Testis (tissue), 2 donors: ENCODE measurements around the gene PODXL2.

Experiments used
- CTCF ChIP-seq, 3 experiments: fragments of 450-650 bp in 2 of 3; fragments of 200-600 bp in 1 of 3; sonication (generic) in 1 of 3; IDR thresholded peaks; one replicate each; pipeline ENCODE4 v1.5.1; 2016 to 2019; ENCODE audit warnings: antibody characterized with exemption in 3 of 3, mild to moderate bottlenecking in 2 of 3, moderate library complexity in 1 of 3
- POLR2A ChIP-seq: fragments of 450-650 bp; IDR thresholded peaks from one replicate; pipeline ENCODE4 v1.6.1; 2017; ENCODE audit warnings: antibody characterized with exemption, mild to moderate bottlenecking, moderate library complexity

GRCh38 chr3:127698286-127698685 is 69.3 kb downstream of the PODXL2 start:
- no peak for TF ChIP-seq POLR2A
- no peak for TF ChIP-seq CTCF (IDR thresholded peaks at IDR 0.05)
